SK-N-SH (cell line): ENCODE results near the gene PXDN. TPM values are rescaled to one million over a fixed set of nuclear protein-coding genes. Genes with fewer than 3 reads are reported as not detected.

ENCODE experiments used
- CTCF ChIA-PET: fragments of 300-600, 350-600 bp; formaldehyde crosslinking; extraction: SDS; loops from one replicate; lab custom pipeline; 2021; lab: Yijun Ruan, JAX
- POLR2A ChIA-PET: fragments of 350-600 bp; sonication (Branson Sonifier 250); formaldehyde crosslinking; extraction: SDS; loops from one replicate; lab custom pipeline; 2020; ENCODE audit warnings: antibody characterized with exemption, inconsistent platforms; lab: Yijun Ruan, JAX
- DNase-seq: peaks from one replicate; pipeline ENCODE4 v3.0.0; 2012
- H2AFZ ChIP-seq: fragments of 200-600 bp; sonication (generic); 2 replicates; pipeline ENCODE4 v1.8.1; 2016; ENCODE audit warnings: antibody characterized with exemption, mild to moderate bottlenecking, low read depth
- H3F3A ChIP-seq: fragments of 200-600 bp; sonication (generic); replicated peaks from 2 replicates; pipeline ENCODE3; 2016; ENCODE audit warnings: antibody characterized with exemption, mild to moderate bottlenecking; ENCODE audit not compliant: insufficient read depth
- H3K27ac ChIP-seq, 2 experiments: fragments of 200-500 bp in 1 of 2; fragments of 200-600 bp in 1 of 2; sonication (Bioruptor generic) in 1 of 2; sonication (generic), shearing (Covaris generic) in 1 of 2; 2 replicates each; pipeline versions ENCODE4 v1.5.1 to v1.6.1; 2014 to 2016; ENCODE audit warnings: low read depth in 2 of 2, inconsistent platforms in 1 of 2, low read length in 1 of 2, mild to moderate bottlenecking in 1 of 2, mixed read lengths in 1 of 2
- H3K27me3 ChIP-seq: fragments of 200-600 bp; sonication (generic), shearing (Covaris generic); 2 replicates; pipeline ENCODE4 v1.6.1; 2016; ENCODE audit warnings: mixed run types; ENCODE audit not compliant: insufficient read depth
- H3K36me3 ChIP-seq, 2 experiments: fragments of 200-500 bp in 1 of 2; fragments of 200-600 bp in 1 of 2; sonication (Bioruptor generic) in 1 of 2; sonication (generic) in 1 of 2; replicated peaks in 1 of 2; 2 replicates each; pipeline versions ENCODE3 to v1.5.1; 2014 to 2016; ENCODE audit warnings: low read length in 1 of 2, mild to moderate bottlenecking in 1 of 2; ENCODE audit not compliant: insufficient read depth in 2 of 2, control insufficient read depth in 1 of 2
- H3K4me1 ChIP-seq, 2 experiments: fragments of 200-500 bp in 1 of 2; fragments of 200-600 bp in 1 of 2; sonication (Bioruptor generic) in 1 of 2; sonication (generic), shearing (Covaris generic) in 1 of 2; 2 replicates each; pipeline versions ENCODE4 v1.5.1 to v1.6.1; 2014 to 2016; ENCODE audit warnings: low read depth in 1 of 2, low read length in 1 of 2, mixed run types in 1 of 2; ENCODE audit not compliant: insufficient read depth in 2 of 2, control insufficient read depth in 1 of 2
- H3K4me2 ChIP-seq: fragments of 200-600 bp; sonication (generic), shearing (Covaris generic); 2 replicates; pipeline ENCODE4 v1.6.1; 2017; ENCODE audit warnings: mixed run types
- H3K4me3 ChIP-seq, 2 experiments: fragments of 200-500 bp in 1 of 2; fragments of 200-600 bp in 1 of 2; sonication (Bioruptor generic) in 1 of 2; sonication (generic), shearing (Covaris generic) in 1 of 2; 2 replicates each; pipeline versions ENCODE4 v1.5.1 to v1.8.1; 2014 to 2016; ENCODE audit warnings: low read depth in 2 of 2, inconsistent platforms in 1 of 2, low read length in 1 of 2, mild to moderate bottlenecking in 1 of 2, mixed read lengths in 1 of 2, moderate library complexity in 1 of 2
- H3K79me2 ChIP-seq: fragments of 200-600 bp; sonication (generic); 2 replicates; pipeline ENCODE4 v1.8.1; 2017; ENCODE audit warnings: mild to moderate bottlenecking; ENCODE audit not compliant: insufficient read depth
- H3K9ac ChIP-seq: fragments of 200-600 bp; sonication (generic); 2 replicates; pipeline ENCODE4 v1.6.1; 2017; ENCODE audit warnings: mixed run types
- H3K9me2 ChIP-seq: fragments of 200-600 bp; sonication (generic); 2 replicates; pipeline ENCODE4 v1.6.1; 2017; ENCODE audit warnings: mixed run types
- H3K9me3 ChIP-seq: fragments of 200-600 bp; sonication (generic); 2 replicates; pipeline ENCODE4 v1.6.1; 2017; ENCODE audit warnings: mixed run types, mild to moderate bottlenecking, moderate library complexity
- H4K20me1 ChIP-seq: fragments of 200-600 bp; sonication (generic); 2 replicates; pipeline ENCODE4 v1.6.1; 2017; ENCODE audit warnings: mild to moderate bottlenecking, mixed run types; ENCODE audit not compliant: insufficient read depth
- EP300 ChIP-seq, 2 experiments: IDR thresholded peaks; 2 replicates each; pipeline versions ENCODE4 v1.4.0 to v1.6.1; 2012; ENCODE audit warnings: borderline replicate concordance in 1 of 2, low read depth in 1 of 2, low read length in 1 of 2
- EZH2phosphoT487 ChIP-seq: fragments of 200-600 bp; sonication (generic); IDR thresholded peaks from 2 replicates; pipeline ENCODE4 v1.6.1; 2017; ENCODE audit warnings: low read depth, mixed run types, mild to moderate bottlenecking, antibody characterized with exemption, moderate library complexity, borderline replicate concordance
- FOXM1 ChIP-seq: IDR thresholded peaks from 2 replicates; pipeline ENCODE4 v1.4.0; 2012; ENCODE audit warnings: low read depth, mild to moderate bottlenecking
- GABPA ChIP-seq: IDR thresholded peaks from 2 replicates; pipeline ENCODE4 v1.4.0; 2012; ENCODE audit warnings: low read depth, mild to moderate bottlenecking
- GATA2 ChIP-seq: sonication (generic); formaldehyde crosslinking; IDR thresholded peaks from 2 replicates; pipeline ENCODE4 v1.5.0; 2020; ENCODE audit warnings: mild to moderate bottlenecking, missing genetic modification reagents
- JUND ChIP-seq: IDR thresholded peaks from 2 replicates; pipeline ENCODE4 v1.4.0; 2012
- MEF2A ChIP-seq: IDR thresholded peaks from 2 replicates; pipeline ENCODE4 v1.4.0; 2012; ENCODE audit warnings: low read depth, borderline replicate concordance
- PBX3 ChIP-seq: IDR thresholded peaks from 2 replicates; pipeline ENCODE4; 2012
- POLR2AphosphoS5 ChIP-seq: IDR thresholded peaks from 2 replicates; pipeline ENCODE4 v1.6.1; 2012; ENCODE audit warnings: low read depth, low read length
- RXRA ChIP-seq: IDR thresholded peaks from 2 replicates; pipeline ENCODE4 v1.4.0; 2012; ENCODE audit warnings: low read depth, mild to moderate bottlenecking, borderline replicate concordance
- SMC3 ChIP-seq: IDR thresholded peaks from 2 replicates; pipeline ENCODE4 v1.6.1; 2012; ENCODE audit warnings: low read depth, low read length, improper control_type of control experiment
- YY1 ChIP-seq: IDR thresholded peaks from 2 replicates; pipeline ENCODE4 v1.4.0; 2012; ENCODE audit warnings: low read depth, mild to moderate bottlenecking
- WGBS: methylation state at CpG from one replicate; pipeline ENCODE4 v1.1.6; 2017; ENCODE audit warnings: low lambda C conversion rate; 5-methylcytosine and 5-hydroxymethylcytosine counted together
- polyA plus RNA-seq, 3 experiments: library from polyadenylated mRNA; depleted of rRNA; stranded (reverse); fragments of >200 nt; gene quantifications; 2 replicates each; pipeline ENCODE4 v1.2.3, GENCODE V29; 2012
- TF ChIP-seq, protein P1 (sequence below): IDR thresholded peaks from 2 replicates; pipeline ENCODE4 v1.4.0; 2012; ENCODE audit warnings: low read depth, borderline replicate concordance
- TF ChIP-seq, protein P2 (sequence below): fragments of 200-600 bp; sonication (generic); IDR thresholded peaks from 2 replicates; pipeline ENCODE4 v1.6.1; 2017; ENCODE audit warnings: antibody characterized with exemption, mild to moderate bottlenecking, moderate library complexity

The PXDN gene
- polyA plus RNA-seq, 1 of the 3 experiments (the other 2 are of a cell fraction), result 146 TPM

DNA sequence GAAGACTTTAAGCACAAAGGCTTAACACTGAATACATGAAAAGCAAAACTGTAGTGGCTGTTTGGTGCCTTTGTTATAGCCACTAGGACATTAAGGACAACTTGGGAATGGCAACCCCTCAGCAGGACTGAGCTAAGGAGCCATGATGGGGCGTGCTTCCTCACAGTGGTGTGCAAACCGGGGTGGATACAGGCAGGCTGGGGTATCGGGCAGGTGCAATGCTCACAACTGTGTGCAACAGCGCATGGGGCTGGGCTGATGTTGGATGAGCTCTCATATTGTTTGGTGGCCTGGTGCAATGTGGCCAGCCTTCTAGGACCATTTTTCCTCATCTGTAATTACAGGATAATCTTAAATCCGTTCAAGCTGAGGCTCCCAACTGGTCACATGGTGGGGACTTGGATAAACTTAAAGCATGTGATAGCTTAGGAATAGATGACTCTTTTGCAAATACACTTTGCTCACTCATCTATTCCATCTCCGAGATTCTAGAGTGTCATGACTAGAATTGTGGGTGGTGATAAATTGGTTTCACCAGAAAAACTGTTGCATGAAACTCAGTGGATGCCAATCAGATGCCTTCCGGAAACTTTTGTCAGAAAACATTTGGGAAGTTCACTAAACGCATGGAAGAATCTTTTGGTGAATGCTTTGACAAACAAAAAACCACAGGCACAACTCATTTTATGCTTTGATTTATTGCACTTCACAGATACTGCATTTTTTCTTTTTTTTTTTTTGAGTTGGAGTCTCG lies 116.5 kb downstream of the PXDN start (continued):
- no peak for TF ChIP-seq EP300 (IDR thresholded peaks at IDR 0.05; ENCODE audit: borderline replicate concordance in 1 of 2, low read depth in 1 of 2, low read length in 1 of 2)
- TF ChIP-seq PBX3, result no peak
- TF ChIP-seq JUND, result no peak

GRCh38 chr2:1626271-1626681 lies 118.0 kb downstream of the PXDN start:
- no peak overlapping the region for H3K9ac ChIP-seq
- H3F3A ChIP-seq, result peaks cover 6% of the 10 kb centered on the region
- H3K4me1 ChIP-seq, result peaks cover 7 to 18% of the 10 kb centered on the region in 2 experiments; a peak in 2 of 4 replicates
- no peaks in the 10 kb centered on the region for H3K79me2 ChIP-seq
- no peak for DNase-seq
- POLR2A ChIA-PET, result interaction anchor here (1.0 to 1.5 kb wide), 2 partner anchors 13 to 33 kb away, joined by 4 read pairs; no protein-coding TSS in a partner anchor
- no peak for TF ChIP-seq JUND
- no peak for TF ChIP-seq RXRA
- no peak for TF ChIP-seq MEF2A
- TF ChIP-seq POLR2AphosphoS5, result no peak
- TF ChIP-seq PBX3, result no peak
- 74% methylated on average over 8 of the region's 8 CpGs for WGBS
- H2AFZ ChIP-seq, result no peak overlapping the region
- H3K27me3 ChIP-seq, result no peaks in the 10 kb centered on the region
- CTCF ChIA-PET, result interaction anchor here (0.8 to 2.3 kb wide), 10 partner anchors 12 to 143 kb away, joined by 3 to 12 read pairs (median 4); no protein-coding TSS in a partner anchor
- peaks cover 16 to 17% of the 10 kb centered on the region in 2 experiments for H3K36me3 ChIP-seq
- H3K9me2 ChIP-seq, result no peaks in the 10 kb centered on the region
- H3K27ac ChIP-seq, result peak overlapping the region in 1 of 2 experiments; percentile 78; a peak in 2 of 4 replicates
- no peak overlapping the region; the same call in 1 of the 2 replicates for H3K4me2 ChIP-seq
- H4K20me1 ChIP-seq, result no peaks in the 10 kb centered on the region
- no peaks in the 10 kb centered on the region for H3K9me3 ChIP-seq
- H3K4me3 ChIP-seq, result no peak overlapping the region

DNA sequence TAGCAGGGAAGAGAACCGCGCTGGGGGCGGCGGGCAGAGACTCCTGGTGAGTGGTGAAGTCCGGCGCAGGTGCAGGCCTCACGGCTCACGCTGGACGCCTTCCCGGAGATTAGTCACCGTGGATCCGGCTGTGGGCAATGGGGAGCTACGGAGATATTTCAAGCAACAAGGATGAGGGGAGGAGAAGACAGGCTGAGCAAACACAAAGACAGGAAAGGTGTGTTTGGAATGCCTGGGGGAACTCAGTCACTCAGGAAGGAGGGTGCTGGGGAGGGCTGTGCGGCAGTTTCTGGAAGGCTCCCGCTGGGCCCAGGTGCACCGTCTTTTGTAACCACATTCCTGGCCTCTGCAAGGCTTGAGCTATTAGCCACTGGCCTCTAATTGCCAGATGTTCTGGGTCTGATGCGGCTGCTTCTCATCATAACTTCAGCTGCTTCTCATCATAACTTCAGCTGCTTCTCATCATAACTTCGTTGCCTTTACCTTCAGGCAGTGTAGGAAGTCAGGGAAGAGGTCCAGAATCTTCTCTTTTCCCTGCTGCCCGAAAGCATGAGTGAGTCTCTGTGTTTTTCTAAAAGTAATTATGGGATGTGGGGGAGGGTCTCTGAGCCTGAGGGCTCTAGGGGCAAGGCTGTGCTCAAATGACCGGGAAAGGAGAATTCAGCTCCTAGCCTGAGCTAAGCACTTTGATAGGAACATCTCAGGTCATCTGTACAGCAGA lies 118.9 kb downstream of the PXDN start:
- H3K79me2 ChIP-seq, result no peaks in the 10 kb centered on the region
- CTCF ChIA-PET, result interaction anchor here (0.6 to 2.3 kb wide), 17 partner anchors 10 to 144 kb away, joined by 3 to 12 read pairs (median 4); no protein-coding TSS in a partner anchor
- TF ChIP-seq FOXM1, result no peak; the same call in 1 of the 2 replicates
- no peak for TF ChIP-seq EZH2phosphoT487
- TF ChIP-seq YY1, result 0 out of 2 replicates have a peak, but pooled peaks have one; percentile 42
- TF ChIP-seq SMC3, result no peak
- 0 out of 2 replicates have a peak, but pooled peaks have one; percentile 14 for TF ChIP-seq GATA2 (CRISPR knock-in tag)
- peak in 1 of 2 experiments; percentile 65; a peak in 2 of 4 replicates for TF ChIP-seq EP300 (IDR thresholded peaks at IDR 0.05; ENCODE audit: borderline replicate concordance in 1 of 2, low read depth in 1 of 2, low read length in 1 of 2)
- TF ChIP-seq JUND, result peak; percentile 57
- no peak for TF ChIP-seq GABPA
- TF ChIP-seq, protein P1, sequence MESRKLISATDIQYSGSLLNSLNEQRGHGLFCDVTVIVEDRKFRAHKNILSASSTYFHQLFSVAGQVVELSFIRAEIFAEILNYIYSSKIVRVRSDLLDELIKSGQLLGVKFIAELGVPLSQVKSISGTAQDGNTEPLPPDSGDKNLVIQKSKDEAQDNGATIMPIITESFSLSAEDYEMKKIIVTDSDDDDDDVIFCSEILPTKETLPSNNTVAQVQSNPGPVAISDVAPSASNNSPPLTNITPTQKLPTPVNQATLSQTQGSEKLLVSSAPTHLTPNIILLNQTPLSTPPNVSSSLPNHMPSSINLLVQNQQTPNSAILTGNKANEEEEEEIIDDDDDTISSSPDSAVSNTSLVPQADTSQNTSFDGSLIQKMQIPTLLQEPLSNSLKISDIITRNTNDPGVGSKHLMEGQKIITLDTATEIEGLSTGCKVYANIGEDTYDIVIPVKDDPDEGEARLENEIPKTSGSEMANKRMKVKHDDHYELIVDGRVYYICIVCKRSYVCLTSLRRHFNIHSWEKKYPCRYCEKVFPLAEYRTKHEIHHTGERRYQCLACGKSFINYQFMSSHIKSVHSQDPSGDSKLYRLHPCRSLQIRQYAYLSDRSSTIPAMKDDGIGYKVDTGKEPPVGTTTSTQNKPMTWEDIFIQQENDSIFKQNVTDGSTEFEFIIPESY, result 0 out of 2 replicates have a peak, but pooled peaks have one; percentile 37
- no peak for TF ChIP-seq MEF2A
- TF ChIP-seq, protein P2, sequence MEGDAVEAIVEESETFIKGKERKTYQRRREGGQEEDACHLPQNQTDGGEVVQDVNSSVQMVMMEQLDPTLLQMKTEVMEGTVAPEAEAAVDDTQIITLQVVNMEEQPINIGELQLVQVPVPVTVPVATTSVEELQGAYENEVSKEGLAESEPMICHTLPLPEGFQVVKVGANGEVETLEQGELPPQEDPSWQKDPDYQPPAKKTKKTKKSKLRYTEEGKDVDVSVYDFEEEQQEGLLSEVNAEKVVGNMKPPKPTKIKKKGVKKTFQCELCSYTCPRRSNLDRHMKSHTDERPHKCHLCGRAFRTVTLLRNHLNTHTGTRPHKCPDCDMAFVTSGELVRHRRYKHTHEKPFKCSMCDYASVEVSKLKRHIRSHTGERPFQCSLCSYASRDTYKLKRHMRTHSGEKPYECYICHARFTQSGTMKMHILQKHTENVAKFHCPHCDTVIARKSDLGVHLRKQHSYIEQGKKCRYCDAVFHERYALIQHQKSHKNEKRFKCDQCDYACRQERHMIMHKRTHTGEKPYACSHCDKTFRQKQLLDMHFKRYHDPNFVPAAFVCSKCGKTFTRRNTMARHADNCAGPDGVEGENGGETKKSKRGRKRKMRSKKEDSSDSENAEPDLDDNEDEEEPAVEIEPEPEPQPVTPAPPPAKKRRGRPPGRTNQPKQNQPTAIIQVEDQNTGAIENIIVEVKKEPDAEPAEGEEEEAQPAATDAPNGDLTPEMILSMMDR, result no peak

More for the DNA sequence above, 118.9 kb downstream of the PXDN start:
- peaks cover 6% of the 10 kb centered on the region for H3F3A ChIP-seq
- peaks cover 9 to 12% of the 10 kb centered on the region in 2 experiments for H3K36me3 ChIP-seq
- H3K9ac ChIP-seq, result no peak overlapping the region
- no peak overlapping the region for H3K4me3 ChIP-seq
- no peaks in the 10 kb centered on the region for H4K20me1 ChIP-seq
- peak overlapping the region in 1 of 2 experiments; percentile 78; a peak in 2 of 4 replicates for H3K27ac ChIP-seq
- peak overlapping the region; percentile 26; the same call in 1 of the 2 replicates for H3K4me2 ChIP-seq
- 17% methylated on average over 20 of the region's 20 CpGs for WGBS
- DNase-seq, result peak; percentile 79
- peaks cover 7 to 18% of the 10 kb centered on the region in 2 experiments; a peak in 2 of 4 replicates for H3K4me1 ChIP-seq
- H3K9me3 ChIP-seq, result no peaks in the 10 kb centered on the region
- H3K27me3 ChIP-seq, result no peaks in the 10 kb centered on the region
- POLR2A ChIA-PET, result interaction anchor here (0.6 to 1.5 kb wide), 4 partner anchors 12 to 33 kb away, joined by 3 to 4 read pairs (median 4); no protein-coding TSS in a partner anchor
- no peak overlapping the region for H2AFZ ChIP-seq
- H3K9me2 ChIP-seq, result no peaks in the 10 kb centered on the region
